Mesenchymal stem cell (in vitro differentiated cells and primary cell): ENCODE measurements around the gene SP110.
"Not testable (repeated sequence)": the region's sequence is repeated elsewhere in the genome, so short reads cannot be mapped to it uniquely, and the experiment has no call there.

Experiments
- DNase-seq: peaks from one replicate; pipeline ENCODE4 v3.0.0-alpha.2; 2013
- H2AFZ ChIP-seq: one replicate; pipeline ENCODE4 v1.6.1; 2013; ENCODE audit warnings: low read depth, mild to moderate bottlenecking, control low read depth, inconsistent platforms, low read length, moderate library complexity
- H2AK5ac ChIP-seq: 2 replicates; pipeline ENCODE4 v1.6.1; 2013; ENCODE audit warnings: low read length, moderate library complexity, mild to moderate bottlenecking, inconsistent platforms; ENCODE audit not compliant: severe bottlenecking
- H2BK120ac ChIP-seq: one replicate; pipeline ENCODE4 v1.6.1; 2013; ENCODE audit warnings: low read depth, mild to moderate bottlenecking, inconsistent platforms, low read length, moderate library complexity
- H2BK12ac ChIP-seq, 2 experiments: one replicate each; pipeline ENCODE4 v1.6.1; 2013; ENCODE audit warnings: inconsistent platforms in 2 of 2, low read length in 2 of 2, mild to moderate bottlenecking in 2 of 2, moderate library complexity in 2 of 2, control low read depth in 1 of 2
- H2BK15ac ChIP-seq: one replicate; pipeline ENCODE4 v1.6.1; 2013; ENCODE audit warnings: mild to moderate bottlenecking, low read depth, inconsistent platforms; ENCODE audit not compliant: poor library complexity, severe bottlenecking
- H2BK5ac ChIP-seq: 2 replicates; pipeline ENCODE4 v1.6.1; 2013; ENCODE audit warnings: low read depth, mild to moderate bottlenecking, low read length, control low read depth, inconsistent platforms; ENCODE audit not compliant: poor library complexity, severe bottlenecking
- H3K14ac ChIP-seq, 2 experiments: one replicate each; pipeline ENCODE4 v1.6.1; 2013; ENCODE audit warnings: inconsistent platforms in 2 of 2, low read length in 2 of 2, control low read depth in 1 of 2, mild to moderate bottlenecking in 1 of 2, moderate library complexity in 1 of 2
- H3K18ac ChIP-seq, 2 experiments: one replicate each; pipeline ENCODE4 v1.6.1; 2013; ENCODE audit warnings: inconsistent platforms in 2 of 2, low read length in 2 of 2, control low read depth in 1 of 2, low read depth in 1 of 2, mild to moderate bottlenecking in 1 of 2
- H3K23ac ChIP-seq, 2 experiments: one replicate each; pipeline ENCODE4 v1.6.1; 2013; ENCODE audit warnings: inconsistent platforms in 2 of 2, low read length in 2 of 2, mild to moderate bottlenecking in 2 of 2, moderate library complexity in 2 of 2, control low read depth in 1 of 2
- H3K27ac ChIP-seq: 2 replicates; pipeline ENCODE4 v1.5.1; 2013; ENCODE audit warnings: mild to moderate bottlenecking, moderate library complexity, low read length, control low read depth, inconsistent platforms; ENCODE audit not compliant: poor library complexity, severe bottlenecking
- H3K27me3 ChIP-seq, 2 experiments: 2 replicates each; pipeline versions ENCODE4 v1.6.1 to v1.7.0; 2013; ENCODE audit warnings: low read length in 2 of 2, mild to moderate bottlenecking in 2 of 2, moderate library complexity in 2 of 2, control low read depth in 1 of 2, inconsistent platforms in 1 of 2; ENCODE audit not compliant: control insufficient read depth in 1 of 2, insufficient read depth in 1 of 2
- H3K36me3 ChIP-seq, 2 experiments: 2 replicates each; pipeline versions ENCODE4 v1.6.1 to v1.7.0; 2013; ENCODE audit warnings: low read length in 2 of 2, control low read depth in 1 of 2, inconsistent platforms in 1 of 2, low read depth in 1 of 2, mild to moderate bottlenecking in 1 of 2; ENCODE audit not compliant: insufficient read depth in 2 of 2, control insufficient read depth in 1 of 2
- H3K4ac ChIP-seq, 2 experiments: one replicate each; pipeline ENCODE4 v1.6.1; 2013; ENCODE audit warnings: inconsistent platforms in 2 of 2, low read length in 2 of 2, mild to moderate bottlenecking in 2 of 2, moderate library complexity in 2 of 2, control low read depth in 1 of 2, low read depth in 1 of 2
- H3K4me1 ChIP-seq: 2 replicates; pipeline ENCODE4 v1.6.1; 2013; ENCODE audit warnings: low read depth, low read length, control low read depth; ENCODE audit not compliant: control insufficient read depth, insufficient read depth
- H3K4me2 ChIP-seq: 2 replicates; pipeline ENCODE4 v1.6.1; 2013; ENCODE audit warnings: low read length, mild to moderate bottlenecking, inconsistent platforms; ENCODE audit not compliant: poor library complexity, severe bottlenecking
- H3K4me3 ChIP-seq, 2 experiments: 2 replicates each; pipeline versions ENCODE4 v1.5.1 to v1.7.0; 2013; ENCODE audit warnings: low read length in 2 of 2, mild to moderate bottlenecking in 2 of 2, control low read depth in 1 of 2, low read depth in 1 of 2; ENCODE audit not compliant: insufficient read depth in 1 of 2
- H3K79me1 ChIP-seq: replicated peaks from 2 replicates; pipeline ENCODE4 v1.6.1; 2013; ENCODE audit warnings: mild to moderate bottlenecking, control low read depth, low read length, inconsistent platforms; ENCODE audit not compliant: poor library complexity, severe bottlenecking
- H3K9ac ChIP-seq: 2 replicates; pipeline ENCODE4 v1.7.0; 2013; ENCODE audit warnings: mild to moderate bottlenecking, low read length, moderate library complexity
- H3K9me3 ChIP-seq: 2 replicates; pipeline ENCODE4 v1.7.0; 2013; ENCODE audit warnings: mild to moderate bottlenecking, low read length; ENCODE audit not compliant: control insufficient read depth
- H4K8ac ChIP-seq: one replicate; pipeline ENCODE4 v1.6.1; 2013; ENCODE audit warnings: inconsistent platforms, mild to moderate bottlenecking, low read length, moderate library complexity
- H4K91ac ChIP-seq: one replicate; pipeline ENCODE4 v1.6.1; 2013; ENCODE audit warnings: mild to moderate bottlenecking, low read length, inconsistent platforms
- WGBS: methylation state at CpG from one replicate; pipeline ENCODE4 v1.1.7; 2013; ENCODE audit warnings: mixed read lengths; 5-methylcytosine and 5-hydroxymethylcytosine counted together

The SP110 gene

GRCh38 chr2:230225486-230225885 lies 5.7 kb upstream of the SP110 start, which contains the start of gene SP140:
TSS of gene SP140 (plus strand) at chr2:230225736. CDS start at chr2:230225845, 109 bp downstream.
- Histone ChIP-seq H3K27ac (no peak within 1 kb of the TSS), H2BK15ac (no peak within 1 kb of the TSS), H3K27me3 (no peaks in the 10 kb centered on the region), H4K91ac (no peak within 1 kb of the TSS), H3K18ac (no peak within 1 kb of the TSS), H3K4me3 (no peak within 1 kb of the TSS), H3K79me1 (no peaks in the 10 kb centered on the region), H2BK12ac (no peak within 1 kb of the TSS), H2BK5ac (no peak within 1 kb of the TSS), H3K9me3 (peaks cover 6% of the 10 kb centered on the region), H2AK5ac (no peak within 1 kb of the TSS), H2BK120ac (no peak within 1 kb of the TSS), H3K36me3 (no peaks in the 10 kb centered on the region), H2AFZ (no peak within 1 kb of the TSS), H3K23ac (no peak within 1 kb of the TSS), H3K4me1 (peaks cover 3% of the 10 kb centered on the region), H3K4me2 (no peak within 1 kb of the TSS), H4K8ac (no peak within 1 kb of the TSS), H3K9ac (no peak within 1 kb of the TSS), H3K4ac (no peak within 1 kb of the TSS), H3K14ac (no peak within 1 kb of the TSS)
- no peak for DNase-seq
- 93% methylated on average over 8 of the region's 8 CpGs for WGBS

GRCh38 chr2:230224458-230224857 lies 4.7 kb upstream of the SP110 start:
- H3K23ac ChIP-seq = no peak overlapping the region
- H3K4ac ChIP-seq = no peak overlapping the region
- no peak overlapping the region for H3K4me3 ChIP-seq
- H3K14ac ChIP-seq = no peak overlapping the region
- no peak overlapping the region for H2AK5ac ChIP-seq
- no peak overlapping the region for H4K91ac ChIP-seq
- no peaks in the 10 kb centered on the region for H3K27me3 ChIP-seq
- no peak overlapping the region for H3K9ac ChIP-seq
- no peak overlapping the region for H3K4me2 ChIP-seq
- no peak overlapping the region for H3K27ac ChIP-seq
- DNase-seq = no peak
- no peak overlapping the region for H2AFZ ChIP-seq
- H2BK5ac ChIP-seq = no peak overlapping the region
- H4K8ac ChIP-seq = no peak overlapping the region
- H2BK12ac ChIP-seq = no peak overlapping the region
- no peak overlapping the region for H2BK120ac ChIP-seq
- H3K18ac ChIP-seq = no peak overlapping the region
- H3K9me3 ChIP-seq = no peaks in the 10 kb centered on the region
- H3K36me3 ChIP-seq = no peaks in the 10 kb centered on the region
- H3K4me1 ChIP-seq = peaks cover 5% of the 10 kb centered on the region
- no peaks in the 10 kb centered on the region for H3K79me1 ChIP-seq
- H2BK15ac ChIP-seq = no peak overlapping the region

- H3K79me1 ChIP-seq, H4K8ac ChIP-seq, H3K4me3 ChIP-seq, H2AK5ac ChIP-seq, H2AFZ ChIP-seq, H3K4me2 ChIP-seq, H3K27me3 ChIP-seq, H2BK120ac ChIP-seq, H3K9ac ChIP-seq, H3K36me3 ChIP-seq, H3K14ac ChIP-seq, H3K23ac ChIP-seq, H4K91ac ChIP-seq, H2BK12ac ChIP-seq, H3K4me1 ChIP-seq, DNase-seq, H3K4ac ChIP-seq, H2BK5ac ChIP-seq, H3K27ac ChIP-seq, H3K9me3 ChIP-seq, H3K18ac ChIP-seq, H2BK15ac ChIP-seq: not testable (repeated sequence)
- 91% methylated on average over 4 of the region's 4 CpGs for WGBS
These were observed 3.0 kb upstream of the SP110 start for GRCh38 chr2:230222829-230223228.

GRCh38 chr2:230221493-230221892 lies 1.7 kb upstream of the SP110 start:
- Histone ChIP-seq H3K4me3 (no peak overlapping the region), H3K79me1 (peaks cover 4% of the 10 kb centered on the region), H3K23ac (no peak overlapping the region), H3K4me1 (peaks cover 5% of the 10 kb centered on the region), H3K27ac (no peak overlapping the region), H2AK5ac (no peak overlapping the region), H3K4ac (no peak overlapping the region), H3K18ac (no peak overlapping the region), H3K14ac (no peak overlapping the region), H3K9me3 (no peaks in the 10 kb centered on the region), H4K91ac (no peak overlapping the region), H3K4me2 (no peak overlapping the region), H2BK12ac (no peak overlapping the region), H3K9ac (no peak overlapping the region), H4K8ac (no peak overlapping the region), H3K27me3 (no peaks in the 10 kb centered on the region), H3K36me3 (peaks cover 2 to 3% of the 10 kb centered on the region in 2 experiments), H2AFZ (no peak overlapping the region), H2BK120ac (no peak overlapping the region), H2BK15ac (no peak overlapping the region), H2BK5ac (no peak overlapping the region)
- DNase-seq = no peak
- WGBS = 100% methylated on average over 2 of the region's 4 CpGs
